Renal cortical epithelial cell (primary cell): ENCODE results near the gene ZBTB20. TPM values are rescaled to one million over a fixed set of nuclear protein-coding genes. Genes with fewer than 3 reads are reported as not detected.

Experiments
- DNase-seq: peaks from one replicate; pipeline ENCODE4 v3.0.0-alpha.2; 2011; ENCODE audit warnings: low read depth
- total RNA-seq: library from RNA; depleted of rRNA; stranded (reverse); fragments of >200 nt; gene quantifications from 2 replicates; pipeline ENCODE4 v1.2.3, GENCODE V29; 2014

The ZBTB20 gene
- total RNA-seq, 1 donor from 2014 or later, result 64.1 TPM

DNA sequence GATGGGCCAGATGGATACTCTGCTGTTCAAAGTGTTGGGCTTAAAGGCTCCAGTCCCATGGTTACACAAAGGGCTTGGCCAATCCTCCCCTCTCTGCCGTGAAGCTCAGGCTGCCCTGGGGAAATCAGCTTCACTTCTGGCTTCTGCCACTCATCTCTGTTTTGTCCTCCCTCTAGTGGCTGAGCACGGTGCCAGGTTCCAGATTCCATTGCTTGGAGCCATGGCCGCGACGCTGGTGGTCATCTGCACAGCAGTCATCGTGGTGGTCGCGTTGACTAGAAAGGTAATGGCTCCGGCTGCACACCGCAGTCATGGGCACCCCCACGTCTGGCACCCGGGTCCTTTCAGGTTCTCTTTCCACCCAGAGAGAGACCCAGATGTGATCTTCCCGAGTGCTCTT lies 847.7 kb downstream of the ZBTB20 start:
- DNase-seq, result peak; percentile 18

DNA sequence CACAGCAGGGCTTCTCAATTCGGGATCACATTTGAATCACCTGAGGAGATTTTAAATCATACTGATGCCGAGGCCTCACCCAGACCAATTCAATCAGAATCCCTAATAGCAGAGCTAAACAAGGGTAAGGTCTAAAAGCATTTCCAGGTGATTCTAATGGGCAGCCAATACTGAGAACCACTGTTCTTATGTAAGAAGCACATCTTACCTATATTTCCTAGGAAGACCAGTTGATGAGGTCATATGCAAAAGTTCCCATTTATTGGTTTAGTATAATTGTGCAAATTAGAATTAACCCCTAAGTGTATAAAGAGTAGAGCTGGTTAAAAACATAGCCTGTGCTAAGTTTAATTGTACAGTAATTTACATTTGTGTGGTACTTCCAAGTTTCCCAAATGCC lies 851.1 kb downstream of the ZBTB20 start:
- DNase-seq, result no peak

DNA sequence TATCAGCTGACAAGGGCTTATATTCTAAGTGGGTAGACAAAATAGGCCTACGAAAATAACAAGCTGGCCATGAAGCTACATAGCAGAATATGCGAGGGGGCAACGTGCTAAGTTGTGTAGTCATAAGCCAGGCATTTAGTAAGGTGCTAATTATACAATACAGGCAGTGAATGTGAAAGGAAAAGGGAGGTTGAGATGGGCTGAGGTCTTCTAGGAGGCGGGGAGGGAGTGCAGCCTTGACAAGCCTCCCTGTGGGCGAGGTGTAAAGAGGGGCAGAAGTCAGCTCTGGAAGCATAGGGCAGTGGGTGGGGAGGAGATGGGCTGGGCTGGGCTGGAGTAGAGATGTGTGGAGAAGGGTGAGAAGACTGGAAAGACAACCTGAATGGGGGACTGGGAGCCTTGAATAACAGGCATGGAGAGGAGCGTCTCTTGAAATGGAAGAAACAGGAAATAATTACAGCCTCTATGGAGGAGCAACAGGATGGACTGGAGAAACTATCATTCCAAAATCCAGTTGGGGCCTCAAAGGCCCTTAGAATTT lies 852.1 kb downstream of the ZBTB20 start:
- DNase-seq, result no peak

DNA sequence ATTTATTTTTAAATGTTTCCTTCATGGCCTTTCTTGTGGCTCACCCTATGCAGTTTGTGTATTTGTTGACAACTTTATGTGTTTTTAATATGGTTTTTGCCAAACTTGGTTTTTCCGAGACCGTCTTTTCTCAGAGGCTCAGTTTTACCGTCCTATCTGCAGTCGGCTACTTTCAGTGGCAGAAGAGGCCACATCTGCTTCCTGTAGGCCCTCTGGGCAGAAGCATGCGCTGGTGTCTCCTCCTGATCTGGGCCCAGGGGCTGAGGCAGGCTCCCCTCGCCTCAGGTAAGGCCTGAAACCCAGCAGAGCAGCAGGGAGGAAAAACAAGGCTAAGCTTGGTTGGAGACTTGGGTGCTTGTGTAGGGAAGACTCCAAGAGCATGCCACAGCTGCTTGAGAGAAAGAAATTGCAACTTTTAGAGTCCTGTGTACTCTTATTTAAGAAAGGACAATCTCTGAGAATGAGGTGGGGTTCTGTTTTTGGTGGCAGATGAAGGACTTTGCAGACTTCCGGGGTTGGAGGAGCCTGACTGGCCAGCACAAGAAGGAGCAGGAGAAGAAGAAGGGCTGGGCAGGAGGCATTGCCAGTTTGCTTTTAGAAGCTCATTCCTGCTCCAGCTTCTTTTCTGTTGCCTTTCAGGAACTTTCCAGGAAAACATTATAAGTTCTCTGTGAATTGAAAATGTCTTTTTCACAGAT lies 853.1 kb downstream of the ZBTB20 start, which contains the start of gene TIGIT:
Gene TIGIT (plus strand): TSS at position 191 of the 698 bp plus-strand sequence. CDS start 34 bp downstream, at position 225.
- no peak for DNase-seq

DNA sequence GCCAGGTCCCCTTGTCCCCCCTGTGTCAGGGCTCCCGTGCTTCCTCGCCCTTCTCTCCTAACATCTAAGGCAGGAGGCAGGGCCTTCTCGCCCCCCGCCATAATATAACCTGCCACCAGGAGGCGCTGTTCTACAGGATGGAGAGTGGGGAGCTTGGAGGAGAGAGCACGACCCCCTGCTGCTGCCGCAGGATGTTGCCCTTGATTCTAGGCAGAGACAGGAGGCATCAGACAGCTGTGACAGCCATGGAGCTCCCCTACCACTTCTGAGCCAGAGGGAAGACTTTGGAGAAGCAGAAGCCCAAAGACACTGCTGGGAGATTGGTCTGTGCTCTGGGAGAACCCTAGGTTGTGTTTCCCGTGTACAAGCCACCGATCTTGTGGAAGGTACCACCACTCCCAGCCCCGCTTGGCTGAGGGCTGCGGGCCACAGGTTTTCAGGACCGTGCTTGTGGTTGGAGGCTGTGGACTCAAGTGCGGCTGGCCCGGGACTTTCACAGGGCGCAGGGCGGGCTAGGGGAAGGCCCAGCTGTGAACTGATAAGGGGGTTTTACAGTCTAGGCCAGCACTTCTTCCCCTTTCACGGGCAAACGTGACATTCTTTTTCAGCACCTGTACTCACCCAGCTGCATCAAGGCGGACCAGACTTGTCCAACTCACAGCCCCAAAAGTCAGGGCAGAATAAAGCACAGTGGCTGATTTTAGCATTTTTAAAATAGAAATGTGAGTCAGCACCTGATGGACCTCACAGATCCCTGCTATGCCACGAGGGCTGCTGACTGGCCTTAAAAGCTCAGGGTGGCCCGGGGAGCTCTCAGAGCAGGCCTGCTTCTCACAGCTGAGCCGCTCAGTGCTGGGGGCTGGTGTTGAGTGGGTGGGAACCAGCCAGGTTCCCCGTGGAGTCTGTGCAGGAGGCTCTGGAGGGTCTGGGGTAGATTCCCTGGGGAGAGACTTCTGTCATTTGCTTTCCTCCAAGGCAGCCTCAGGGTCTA lies 855.9 kb downstream of the ZBTB20 start:
- DNase-seq, result peak; percentile 18

DNA sequence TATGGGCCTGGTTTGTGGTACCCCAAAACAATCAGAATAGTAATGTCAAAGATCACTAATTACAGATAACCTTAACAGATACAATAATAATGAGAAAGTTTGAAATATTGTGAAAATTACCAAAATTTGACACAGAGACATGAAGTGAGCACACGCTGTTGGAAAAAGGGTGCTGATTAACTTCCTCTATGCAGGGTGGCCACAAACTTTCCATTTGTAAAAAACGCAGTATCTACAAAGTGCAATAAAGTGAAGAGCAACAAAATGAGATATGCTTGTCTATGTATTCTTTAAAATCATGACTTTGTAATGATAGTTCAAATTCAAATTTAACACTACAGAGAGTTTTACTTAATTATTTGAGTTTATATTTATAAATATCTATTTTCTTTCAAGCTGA lies 860.8 kb downstream of the ZBTB20 start:
- no peak for DNase-seq

DNA sequence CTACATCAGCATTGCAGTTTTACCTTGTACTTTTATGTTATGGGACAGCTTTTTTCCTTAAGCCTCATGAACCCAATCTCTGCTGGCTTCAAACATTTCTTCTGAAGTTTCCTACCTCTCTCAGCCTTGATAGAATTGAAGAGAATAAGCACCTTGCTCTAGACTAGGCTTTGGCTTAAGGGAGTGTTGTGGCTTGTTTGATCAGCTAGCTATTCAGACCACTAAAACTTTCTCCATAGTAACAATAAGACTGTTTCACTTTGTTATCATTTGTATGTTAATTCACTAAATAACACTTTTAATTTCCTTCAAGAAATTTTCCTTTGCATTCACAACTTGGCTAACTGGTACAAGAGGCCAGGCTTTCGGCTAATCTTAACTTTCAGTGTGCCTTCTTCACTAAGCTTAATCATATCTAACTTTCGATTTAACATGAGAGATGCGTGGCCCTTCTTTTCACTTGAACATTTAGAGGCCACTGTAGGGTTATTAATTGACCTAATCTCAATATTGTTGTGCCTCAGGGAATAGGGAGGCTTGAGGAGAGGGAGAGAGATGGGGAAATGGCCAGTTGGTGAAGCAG lies 861.3 kb downstream of the ZBTB20 start:
- no peak for DNase-seq

DNA sequence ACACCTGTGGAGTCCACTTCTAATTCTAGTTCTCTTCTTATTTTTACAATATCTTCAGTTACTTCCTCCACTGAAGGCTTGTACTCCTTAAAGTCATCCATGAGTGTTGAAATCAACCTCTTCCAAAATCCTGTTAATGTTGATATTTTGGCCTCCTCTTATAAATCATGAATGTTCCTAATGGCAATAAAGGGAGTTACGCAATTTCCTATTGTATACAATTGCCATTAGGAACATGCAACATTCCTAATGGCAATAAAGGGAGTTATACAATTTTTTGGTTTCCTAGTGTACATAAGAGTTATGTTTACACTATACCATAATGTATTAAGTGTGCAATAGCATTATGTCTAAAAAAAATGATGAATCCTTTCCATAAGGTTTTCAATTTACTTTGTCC lies 862.4 kb downstream of the ZBTB20 start:
- no peak for DNase-seq
